A673 (cell line): ENCODE data around the gene SRP19. TPM values are rescaled to one million over a fixed set of nuclear protein-coding genes. Genes with fewer than 3 reads are reported as not detected.

Experiments
- BruUV-seq: library from RNA; stranded (reverse); fragments of 400-500 nt; replicated peaks from 2 replicates; lab custom pipeline; 2021; lab: Mats Ljungman, UMichigan
- CTCF ChIA-PET: fragments of 300-600 bp; sonication (Branson Sonifier 250); formaldehyde crosslinking; loops from one replicate; lab custom pipeline; 2022; ENCODE audit warnings: antibody characterized with exemption; lab: Charles Lee
- POLR2A ChIA-PET: fragments of 300-600 bp; sonication (Branson Sonifier 250); formaldehyde crosslinking; loops from one replicate; lab custom pipeline; 2022; ENCODE audit warnings: antibody characterized with exemption; ENCODE audit not compliant: low non-redundant PET; lab: Charles Lee
- DNase-seq: peaks from one replicate; pipeline ENCODE4 v3.0.0-alpha.2; 2015; ENCODE audit warnings: low spot score
- H3K27ac ChIP-seq: fragments of 200-600 bp; sonication (generic); 2 replicates; pipeline ENCODE4 v1.5.1; 2016; ENCODE audit warnings: mixed run types, low read depth, mild to moderate bottlenecking, mixed read lengths, antibody characterized with exemption, low read length; ENCODE audit not compliant: poor library complexity, severe bottlenecking
- H3K27me3 ChIP-seq: fragments of 200-600 bp; sonication (generic); replicated peaks from 2 replicates; pipeline ENCODE4 v1.6.1; 2017; ENCODE audit warnings: mixed run types, low read depth, mild to moderate bottlenecking, mixed read lengths, antibody characterized with exemption, low read length; ENCODE audit not compliant: insufficient read depth, poor library complexity
- H3K36me3 ChIP-seq: fragments of 200-600 bp; sonication (generic); 2 replicates; pipeline ENCODE4 v1.6.1; 2016; ENCODE audit warnings: mixed run types, mild to moderate bottlenecking, mixed read lengths, antibody characterized with exemption, low read length; ENCODE audit not compliant: insufficient read depth, poor library complexity, severe bottlenecking
- H3K4me1 ChIP-seq: fragments of 200-600 bp; sonication (generic); 2 replicates; pipeline ENCODE4 v1.6.1; 2017; ENCODE audit warnings: mixed run types, mild to moderate bottlenecking, mixed read lengths, antibody characterized with exemption, low read length; ENCODE audit not compliant: insufficient read depth, poor library complexity, severe bottlenecking
- H3K4me3 ChIP-seq: fragments of 200-600 bp; sonication (generic); 2 replicates; pipeline ENCODE4 v1.5.1; 2016; ENCODE audit warnings: low read depth, mixed run types, mild to moderate bottlenecking, mixed read lengths, low read length; ENCODE audit not compliant: poor library complexity, severe bottlenecking
- H3K9me3 ChIP-seq: fragments of 200-600 bp; sonication (generic); 2 replicates; pipeline ENCODE4 v1.6.1; 2016; ENCODE audit warnings: mixed run types, low read depth, mild to moderate bottlenecking, mixed read lengths, antibody characterized with exemption, low read length; ENCODE audit not compliant: poor library complexity, severe bottlenecking
- EZH2 ChIP-seq: fragments of 200-600 bp; sonication (generic); IDR thresholded peaks from 2 replicates; pipeline ENCODE4 v1.6.1; 2017; ENCODE audit warnings: borderline replicate concordance, low read depth, mild to moderate bottlenecking, mixed read lengths, antibody characterized with exemption, low read length; ENCODE audit not compliant: poor library complexity, severe bottlenecking
- intact Hi-C: fragments of 100-400 bp; cut with micrococcal nuclease; formaldehyde crosslinking; loops from one replicate; pipeline ENCODE4 v1.10.0; 2022; ENCODE audit not compliant: unreplicated experiment
- total RNA-seq: library from RNA; stranded (reverse); gene quantifications from 2 replicates; pipeline ENCODE4 v1.2.3, GENCODE V29; 2021
- TF ChIP-seq, protein P1 (sequence below): fragments of 300-800, 200-600 bp; sonication (generic); conservative IDR thresholded peaks from 2 replicates; pipeline ENCODE4 v1.5.1; 2017; ENCODE audit warnings: low read depth, mild to moderate bottlenecking, antibody characterized with exemption, low read length, moderate library complexity, mixed read lengths

Gene SRP19
- total RNA-seq, 1 experiment from 2014 or later, result 73.9 TPM

DNA sequence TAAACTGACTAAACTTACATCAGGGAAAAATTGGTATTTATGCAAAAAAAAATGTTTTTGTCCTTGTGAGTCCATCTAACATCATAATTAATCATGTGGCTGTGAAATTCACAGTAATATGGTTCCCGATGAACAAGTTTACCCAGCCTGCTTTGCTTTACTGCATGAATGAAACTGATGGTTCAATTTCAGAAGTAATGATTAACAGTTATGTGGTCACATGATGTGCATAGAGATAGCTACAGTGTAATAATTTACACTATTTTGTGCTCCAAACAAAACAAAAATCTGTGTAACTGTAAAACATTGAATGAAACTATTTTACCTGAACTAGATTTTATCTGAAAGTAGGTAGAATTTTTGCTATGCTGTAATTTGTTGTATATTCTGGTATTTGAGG is 16.6 kb upstream of the SRP19 start:
- no peak overlapping the region for H3K27ac ChIP-seq
- H3K4me1 ChIP-seq, result peaks cover 10% of the 10 kb centered on the region
- H3K36me3 ChIP-seq, result no peaks in the 10 kb centered on the region
- no peak for TF ChIP-seq EZH2
- intact Hi-C loops, result no loop called here
- H3K27me3 ChIP-seq, result no peaks in the 10 kb centered on the region
- BruUV-seq, result no TSS peak
- no peak for DNase-seq
- POLR2A ChIA-PET, result no interaction called here
- no peak overlapping the region for H3K4me3 ChIP-seq
- CTCF ChIA-PET, result no interaction called here
- H3K9me3 ChIP-seq, result no peaks in the 10 kb centered on the region

DNA sequence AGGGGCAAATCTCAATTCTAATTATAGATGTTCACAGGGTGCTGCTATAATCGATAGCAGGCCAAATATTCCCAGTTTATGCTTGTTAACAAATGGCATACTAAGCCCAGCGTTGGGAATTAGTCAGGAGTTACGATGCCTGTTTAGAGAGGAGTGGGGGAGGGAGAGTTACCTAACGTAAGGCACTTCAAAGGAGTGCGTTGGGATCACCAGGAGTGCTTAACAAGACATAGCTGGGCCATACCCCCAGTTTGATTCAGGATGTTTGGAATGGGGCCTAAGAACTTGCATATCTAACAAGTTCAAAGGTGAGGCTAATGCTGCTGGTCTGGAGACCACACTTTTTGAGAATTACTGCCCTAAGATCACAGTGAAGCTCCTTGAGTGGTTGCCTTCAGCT is 14.5 kb upstream of the SRP19 start:
- CTCF ChIA-PET, result no interaction called here
- POLR2A ChIA-PET, result no interaction called here

DNA sequence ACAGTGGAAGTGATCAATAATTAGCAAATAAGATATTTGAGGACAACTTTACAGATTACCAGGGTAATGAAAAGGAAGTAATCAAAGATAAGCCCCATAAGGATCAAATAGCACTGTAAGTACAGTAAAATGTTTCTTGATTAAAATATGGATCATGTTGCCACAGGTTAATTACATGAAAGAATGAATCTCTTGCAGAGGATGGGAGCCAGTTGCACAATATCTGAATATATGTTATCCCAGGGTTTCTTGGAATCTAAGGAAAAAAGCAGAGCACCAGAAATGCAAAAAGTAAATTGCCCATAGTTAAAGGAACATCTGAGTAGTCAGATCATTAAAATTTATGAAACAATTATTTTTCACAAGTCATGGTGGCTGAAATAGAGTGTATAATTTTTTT is 13.8 kb upstream of the SRP19 start:
- Histone ChIP-seq H3K4me3 (no peak overlapping the region), H3K27me3 (no peaks in the 10 kb centered on the region), H3K4me1 (peaks cover 10% of the 10 kb centered on the region), H3K27ac (no peak overlapping the region), H3K36me3 (no peaks in the 10 kb centered on the region), H3K9me3 (no peaks in the 10 kb centered on the region)
- BruUV-seq, result no TSS peak
- intact Hi-C loops, result loop anchor here (2.0 kb wide), 1 partner anchor 295 kb away; no protein-coding TSS in a partner anchor
- no peak for DNase-seq
- TF ChIP-seq EZH2, result no peak
- TF ChIP-seq, protein P1, sequence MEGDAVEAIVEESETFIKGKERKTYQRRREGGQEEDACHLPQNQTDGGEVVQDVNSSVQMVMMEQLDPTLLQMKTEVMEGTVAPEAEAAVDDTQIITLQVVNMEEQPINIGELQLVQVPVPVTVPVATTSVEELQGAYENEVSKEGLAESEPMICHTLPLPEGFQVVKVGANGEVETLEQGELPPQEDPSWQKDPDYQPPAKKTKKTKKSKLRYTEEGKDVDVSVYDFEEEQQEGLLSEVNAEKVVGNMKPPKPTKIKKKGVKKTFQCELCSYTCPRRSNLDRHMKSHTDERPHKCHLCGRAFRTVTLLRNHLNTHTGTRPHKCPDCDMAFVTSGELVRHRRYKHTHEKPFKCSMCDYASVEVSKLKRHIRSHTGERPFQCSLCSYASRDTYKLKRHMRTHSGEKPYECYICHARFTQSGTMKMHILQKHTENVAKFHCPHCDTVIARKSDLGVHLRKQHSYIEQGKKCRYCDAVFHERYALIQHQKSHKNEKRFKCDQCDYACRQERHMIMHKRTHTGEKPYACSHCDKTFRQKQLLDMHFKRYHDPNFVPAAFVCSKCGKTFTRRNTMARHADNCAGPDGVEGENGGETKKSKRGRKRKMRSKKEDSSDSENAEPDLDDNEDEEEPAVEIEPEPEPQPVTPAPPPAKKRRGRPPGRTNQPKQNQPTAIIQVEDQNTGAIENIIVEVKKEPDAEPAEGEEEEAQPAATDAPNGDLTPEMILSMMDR, result no peak
- ChIA-PET POLR2A (no interaction called here), CTCF (no interaction called here)

More for the DNA sequence above, 14.5 kb upstream of the SRP19 start:
- DNase-seq, result no peak
- H3K36me3 ChIP-seq, result no peaks in the 10 kb centered on the region
- BruUV-seq, result no TSS peak
- H3K27me3 ChIP-seq, result no peaks in the 10 kb centered on the region
- intact Hi-C loops, result loop anchor here (2.0 kb wide), 1 partner anchor 294 kb away; no protein-coding TSS in a partner anchor
- H3K9me3 ChIP-seq, result no peaks in the 10 kb centered on the region
- no peak overlapping the region for H3K27ac ChIP-seq
- no peak overlapping the region for H3K4me3 ChIP-seq
- H3K4me1 ChIP-seq, result peaks cover 10% of the 10 kb centered on the region
- TF ChIP-seq, protein P1, result no peak
- TF ChIP-seq EZH2, result no peak
